GM21825 (cell line): Measurements from ENCODE around the gene CTNNBIP1.
"Not testable (repeated sequence)": the region's sequence is repeated elsewhere in the genome, so short reads cannot be mapped to it uniquely, and the experiment has no call there.

Experiments used
- ATAC-seq: cut with Tn5 transposase; IDR thresholded peaks from one replicate; pipeline ENCODE4 v1.9.1; 2021; ENCODE audit warnings: mild to moderate bottlenecking, moderate library complexity; ENCODE audit not compliant: unreplicated experiment

The CTNNBIP1 gene

DNA sequence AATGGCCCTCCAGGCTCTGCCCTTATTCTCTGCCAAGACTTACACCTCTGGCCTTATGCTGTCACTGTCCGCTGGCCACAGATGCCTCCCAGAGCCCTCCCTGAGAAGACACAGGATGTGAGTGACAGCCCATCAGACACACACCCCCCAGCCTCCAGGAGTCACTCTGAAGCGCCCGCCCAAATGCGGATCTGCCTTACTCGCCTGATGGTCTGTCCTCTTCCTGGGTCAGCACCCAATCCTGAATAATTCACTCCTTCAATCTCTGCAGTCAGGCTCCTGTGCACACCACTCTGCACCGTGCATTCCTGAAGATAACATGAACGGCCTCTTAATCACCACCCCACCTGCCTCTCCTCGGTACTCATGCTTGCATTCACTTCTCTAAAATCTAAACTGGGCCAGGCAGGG lies 101.0 kb downstream of the CTNNBIP1 start:
- no peak for ATAC-seq

- no peak for ATAC-seq
Observed at GRCh38 chr1:9808459-9808858, 101.6 kb downstream of the CTNNBIP1 start.

- no peak for ATAC-seq
Observed at GRCh38 chr1:9807541-9807940, 102.5 kb downstream of the CTNNBIP1 start.

- not testable (repeated sequence) for ATAC-seq
Observed at GRCh38 chr1:9805972-9806371, 104.1 kb downstream of the CTNNBIP1 start.

- no peak for ATAC-seq
Observed at GRCh38 chr1:9805006-9805508, 105.0 kb downstream of the CTNNBIP1 start.

DNA sequence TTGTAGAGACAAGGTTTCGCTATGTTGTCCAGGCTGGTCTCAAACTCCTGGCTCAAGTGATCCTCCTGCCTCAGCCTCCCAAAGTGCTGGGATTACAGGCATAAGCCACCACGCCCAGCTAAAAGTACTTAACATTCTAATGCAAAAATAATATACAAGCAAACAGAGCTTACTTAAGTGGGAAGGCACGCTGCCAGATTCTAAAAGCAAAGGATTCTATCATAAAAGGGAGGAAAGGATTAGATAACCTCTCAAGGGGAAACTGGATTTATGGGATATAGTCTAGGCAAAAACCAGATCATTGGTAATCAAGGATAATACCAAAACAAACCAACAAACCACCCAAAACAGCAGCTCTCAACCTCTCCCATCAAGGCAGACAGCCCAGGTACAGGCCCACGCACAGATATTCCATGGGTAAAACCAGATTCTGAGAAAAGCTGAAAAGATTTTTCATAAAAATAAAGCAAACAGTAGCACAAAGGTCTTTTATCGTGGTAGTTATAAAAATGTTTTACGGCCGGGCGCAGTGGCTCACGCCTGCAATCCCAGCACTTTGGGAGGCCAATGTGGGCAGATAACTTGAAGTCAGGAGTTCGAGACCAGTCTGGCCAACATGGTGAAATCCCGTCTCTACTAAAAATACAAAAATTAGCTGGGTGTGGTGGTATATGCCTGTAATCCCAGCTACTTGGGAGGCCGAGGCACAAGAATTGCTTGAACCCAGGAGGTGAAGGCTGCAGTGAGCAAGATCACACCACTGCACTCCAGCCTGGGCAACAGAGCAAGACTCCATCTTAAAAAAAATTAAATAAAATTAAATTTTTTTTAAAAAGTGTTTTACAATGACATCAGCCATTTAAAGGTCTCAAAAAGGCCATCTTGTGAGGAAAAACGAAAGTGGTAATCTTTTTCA lies 106.8 kb downstream of the CTNNBIP1 start:
- ATAC-seq = not testable (repeated sequence)

DNA sequence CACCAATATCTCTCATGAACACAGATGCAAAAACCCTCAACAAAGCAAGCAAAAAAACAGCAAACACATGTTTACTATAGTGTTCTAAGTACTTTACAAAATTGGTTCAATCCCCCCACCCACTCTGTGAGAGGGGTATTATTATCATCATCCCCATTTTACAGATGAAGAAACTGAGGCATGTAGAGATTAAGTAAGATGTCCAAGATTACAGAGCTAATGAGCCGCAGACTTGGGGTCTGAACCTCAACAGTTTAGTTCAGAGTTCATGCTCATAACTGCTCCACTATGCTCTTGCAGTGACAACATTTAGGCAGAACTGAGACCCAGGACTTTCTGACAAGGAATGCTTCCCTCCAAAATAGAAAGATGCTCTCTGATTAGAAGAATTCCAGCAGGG lies 108.2 kb downstream of the CTNNBIP1 start:
- no peak for ATAC-seq
